Right hindlimb (tissue), 1 donor: ENCODE data around the gene CBX8.

Source experiments
- DNase-seq: peaks from one replicate; pipeline ENCODE4 v3.0.0-alpha.2; 2018

The CBX8 gene

GRCh38 chr17:79796763-79797491 lies at the start of gene CBX8:
Gene CBX8 (minus strand): TSS chr17:79797077. CDS start chr17:79796998, 79 bp downstream.
- peak; percentile 99 for DNase-seq

GRCh38 chr17:79845601-79845949 lies 48.7 kb upstream of the CBX8 start:
- DNase-seq, result no peak

DNA sequence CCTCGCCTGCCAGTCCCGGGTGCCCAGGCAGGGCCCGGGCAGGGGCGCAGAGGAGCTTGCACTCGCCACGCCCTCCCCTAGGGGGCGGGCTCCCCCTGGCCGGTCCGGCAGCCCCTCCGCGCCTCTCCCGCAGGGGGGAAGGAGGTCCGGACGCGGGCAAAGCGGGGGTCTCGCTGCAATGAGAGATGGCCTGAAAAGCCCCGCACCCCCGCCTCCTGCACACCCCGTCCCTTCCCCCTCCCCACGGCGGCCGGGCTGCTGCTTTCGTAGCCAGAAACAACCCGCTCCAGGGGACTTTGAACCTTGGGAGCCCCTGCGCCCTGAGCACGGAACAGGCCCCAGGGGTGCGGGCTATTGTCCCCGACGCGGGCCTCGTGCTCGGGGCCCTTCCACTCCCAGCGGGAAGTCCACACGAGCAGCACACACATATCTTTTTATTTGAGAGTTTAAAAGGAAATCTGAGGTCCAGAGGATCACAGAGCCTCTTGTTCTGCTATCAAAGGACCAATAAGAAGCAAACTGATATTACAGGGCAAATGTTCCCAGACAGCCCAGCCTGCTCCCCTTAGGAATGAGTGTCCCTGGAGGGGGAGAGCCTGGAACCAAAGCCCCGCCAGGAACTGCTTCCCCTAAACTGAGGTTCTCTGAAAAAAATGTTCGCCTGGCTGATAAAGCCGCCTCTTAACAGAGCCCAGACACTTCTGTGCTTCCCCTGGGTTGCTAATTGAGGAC lies 48.2 kb upstream of the CBX8 start:
- peak; percentile 61 for DNase-seq

DNA sequence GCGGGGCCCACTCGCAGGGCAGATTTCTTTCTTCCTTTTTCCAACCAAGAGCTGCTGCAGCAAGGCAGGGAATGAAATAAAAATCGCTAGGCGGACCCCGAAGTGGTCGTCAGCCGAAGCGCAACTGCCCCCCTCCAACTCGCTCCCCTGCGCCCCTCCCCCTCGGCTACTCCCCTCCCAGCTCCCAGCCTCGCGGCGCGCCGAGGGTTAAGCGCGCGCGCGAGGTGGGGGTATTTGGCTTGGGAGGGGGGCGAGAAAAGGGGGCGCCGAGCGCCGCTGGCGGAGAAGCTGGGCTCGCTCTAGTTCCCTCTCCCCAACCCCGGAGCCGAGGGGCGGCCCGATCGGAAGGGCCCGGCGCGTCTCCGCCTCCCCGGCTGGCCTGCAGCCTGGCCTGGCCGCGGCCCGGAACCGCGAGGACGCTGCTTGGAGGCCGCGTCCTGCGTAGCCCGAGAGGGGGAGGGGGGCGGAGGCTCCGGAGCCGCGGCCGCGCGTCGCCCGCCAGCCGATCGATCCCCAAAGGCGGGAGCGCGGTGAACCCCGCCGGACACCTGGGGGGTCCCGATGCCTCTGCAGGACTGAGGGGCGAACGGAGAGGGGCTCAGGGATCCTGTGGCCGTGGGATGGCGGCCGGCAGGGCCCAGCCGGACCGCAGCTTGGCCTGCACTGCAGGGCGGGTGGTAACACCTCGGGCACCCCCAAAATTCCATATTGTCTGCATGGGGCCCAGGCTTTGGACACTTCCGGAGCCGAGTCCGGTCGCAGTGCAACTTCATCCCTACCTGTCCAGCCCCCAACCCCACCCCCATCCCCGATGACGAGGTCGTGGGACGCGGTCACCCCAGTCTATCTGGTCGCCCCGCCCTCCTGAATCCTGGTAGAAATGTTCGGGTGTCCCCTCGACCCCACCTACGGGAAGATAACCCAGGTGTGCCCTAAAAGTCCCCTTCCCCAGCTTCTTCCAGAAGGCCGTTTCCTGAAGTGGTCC lies 47.2 kb upstream of the CBX8 start:
- DNase-seq, result peak; percentile 87

GRCh38 chr17:79843474-79843815 lies 46.6 kb upstream of the CBX8 start:
- no peak for DNase-seq

DNA sequence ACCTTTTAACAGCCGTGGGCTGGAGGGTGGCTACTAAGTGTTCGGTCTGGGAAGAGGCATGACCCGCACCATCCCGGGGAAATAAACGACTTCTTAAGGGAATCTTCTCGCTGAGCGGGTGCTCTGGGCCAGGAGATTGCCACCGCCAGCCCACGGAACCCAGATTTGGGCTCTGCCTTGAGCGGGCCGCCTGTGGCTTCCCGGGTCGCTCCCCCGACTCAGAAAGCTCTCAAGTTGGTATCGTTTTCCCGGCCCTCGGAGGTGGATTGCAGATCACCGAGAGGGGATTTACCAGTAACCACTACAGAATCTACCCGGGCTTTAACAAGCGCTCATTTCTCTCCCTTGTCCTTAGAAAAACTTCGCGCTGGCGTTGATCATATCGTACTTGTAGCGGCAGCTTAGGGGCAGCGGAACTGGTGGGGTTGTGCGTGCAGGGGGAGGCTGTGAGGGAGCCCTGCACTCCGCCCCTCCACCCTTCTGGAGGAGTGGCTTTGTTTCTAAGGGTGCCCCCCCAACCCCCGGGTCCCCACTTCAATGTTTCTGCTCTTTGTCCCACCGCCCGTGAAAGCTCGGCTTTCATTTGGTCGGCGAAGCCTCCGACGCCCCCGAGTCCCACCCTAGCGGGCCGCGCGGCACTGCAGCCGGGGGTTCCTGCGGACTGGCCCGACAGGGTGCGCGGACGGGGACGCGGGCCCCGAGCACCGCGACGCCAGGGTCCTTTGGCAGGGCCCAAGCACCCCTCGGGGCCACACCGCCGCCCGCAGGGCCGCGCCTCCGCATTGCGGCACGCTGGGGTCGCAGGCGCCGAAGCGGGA lies 46.0 kb upstream of the CBX8 start:
- no peak for DNase-seq

DNA sequence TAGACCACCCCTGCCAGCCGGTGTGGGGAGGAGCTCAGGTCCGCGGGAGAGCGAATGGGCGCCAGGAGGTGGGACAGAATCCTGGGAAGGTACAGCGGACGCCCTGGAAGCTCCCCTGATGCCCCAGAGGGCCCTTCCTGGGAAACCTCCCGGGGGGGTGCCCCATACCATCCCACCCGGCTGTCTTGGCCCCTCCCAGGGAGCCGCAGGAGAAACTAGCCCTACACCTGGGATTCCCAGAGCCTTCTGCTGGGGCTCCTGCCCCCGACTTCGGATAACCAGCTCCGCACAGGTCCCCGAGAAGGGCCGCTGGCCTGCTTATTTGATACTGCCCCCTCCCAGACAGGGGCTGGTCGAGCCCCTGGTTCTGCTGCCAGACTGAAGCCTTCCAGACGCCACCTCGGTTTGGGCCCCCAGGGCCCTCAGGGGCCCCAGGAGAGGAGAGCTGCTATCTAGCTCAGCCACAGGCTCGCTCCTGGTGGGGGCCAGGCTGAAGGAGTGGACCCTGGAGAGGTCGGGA lies 45.3 kb upstream of the CBX8 start:
- DNase-seq, result no peak

DNA sequence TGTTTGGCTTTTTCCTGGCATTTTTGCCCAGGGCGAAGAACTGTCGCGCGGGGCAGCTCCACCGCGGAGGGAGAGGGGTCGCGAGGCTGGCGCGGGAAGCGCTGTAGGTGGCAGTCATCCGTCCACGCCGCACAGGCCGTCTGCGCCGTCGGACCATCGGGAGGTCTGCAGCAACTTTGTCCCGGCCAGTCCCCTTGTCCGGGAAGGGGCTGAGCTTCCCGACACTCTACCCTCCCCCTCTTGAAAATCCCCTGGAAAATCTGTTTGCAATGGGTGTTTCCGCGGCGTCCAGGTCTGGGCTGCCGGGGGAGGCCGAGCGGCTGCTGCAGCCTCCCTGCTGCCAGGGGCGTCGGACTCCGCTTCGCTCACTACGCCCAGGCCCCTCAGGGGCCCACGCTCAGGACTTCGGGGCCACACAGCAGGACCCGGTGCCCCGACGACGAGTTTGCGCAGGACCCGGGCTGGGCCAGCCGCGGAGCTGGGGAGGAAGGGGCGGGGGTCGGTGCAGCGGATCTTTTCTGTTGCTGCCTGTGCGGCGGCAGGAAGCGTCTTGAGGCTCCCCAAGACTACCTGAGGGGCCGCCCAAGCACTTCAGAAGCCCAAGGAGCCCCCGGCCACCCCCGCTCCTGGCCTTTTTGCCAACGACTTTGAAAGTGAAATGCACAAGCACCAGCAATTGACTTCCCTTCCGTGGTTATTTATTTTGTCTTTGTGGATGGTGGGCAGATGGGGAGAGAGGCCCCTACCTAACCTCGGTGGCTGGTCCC lies 44.7 kb upstream of the CBX8 start:
- DNase-seq, result peak; percentile 48

DNA sequence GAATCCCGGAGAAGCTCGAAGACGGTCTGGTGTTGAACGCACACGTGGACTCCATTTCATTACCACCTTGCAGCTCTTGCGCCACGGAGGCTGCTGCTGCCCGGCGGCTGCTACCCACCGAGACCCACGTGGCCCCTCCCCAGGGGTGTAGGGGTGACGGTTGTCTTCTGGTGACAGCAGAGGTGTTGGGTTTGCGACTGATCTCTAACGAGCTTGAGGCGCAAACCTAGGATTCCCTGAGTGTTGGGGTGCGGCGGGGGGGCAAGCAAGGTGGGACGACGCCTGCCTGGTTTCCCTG lies 44.1 kb upstream of the CBX8 start:
- no peak for DNase-seq

- DNase-seq, result peak; percentile 74
Measured at GRCh38 chr17:79840269-79840988, 43.6 kb upstream of the CBX8 start.

DNA sequence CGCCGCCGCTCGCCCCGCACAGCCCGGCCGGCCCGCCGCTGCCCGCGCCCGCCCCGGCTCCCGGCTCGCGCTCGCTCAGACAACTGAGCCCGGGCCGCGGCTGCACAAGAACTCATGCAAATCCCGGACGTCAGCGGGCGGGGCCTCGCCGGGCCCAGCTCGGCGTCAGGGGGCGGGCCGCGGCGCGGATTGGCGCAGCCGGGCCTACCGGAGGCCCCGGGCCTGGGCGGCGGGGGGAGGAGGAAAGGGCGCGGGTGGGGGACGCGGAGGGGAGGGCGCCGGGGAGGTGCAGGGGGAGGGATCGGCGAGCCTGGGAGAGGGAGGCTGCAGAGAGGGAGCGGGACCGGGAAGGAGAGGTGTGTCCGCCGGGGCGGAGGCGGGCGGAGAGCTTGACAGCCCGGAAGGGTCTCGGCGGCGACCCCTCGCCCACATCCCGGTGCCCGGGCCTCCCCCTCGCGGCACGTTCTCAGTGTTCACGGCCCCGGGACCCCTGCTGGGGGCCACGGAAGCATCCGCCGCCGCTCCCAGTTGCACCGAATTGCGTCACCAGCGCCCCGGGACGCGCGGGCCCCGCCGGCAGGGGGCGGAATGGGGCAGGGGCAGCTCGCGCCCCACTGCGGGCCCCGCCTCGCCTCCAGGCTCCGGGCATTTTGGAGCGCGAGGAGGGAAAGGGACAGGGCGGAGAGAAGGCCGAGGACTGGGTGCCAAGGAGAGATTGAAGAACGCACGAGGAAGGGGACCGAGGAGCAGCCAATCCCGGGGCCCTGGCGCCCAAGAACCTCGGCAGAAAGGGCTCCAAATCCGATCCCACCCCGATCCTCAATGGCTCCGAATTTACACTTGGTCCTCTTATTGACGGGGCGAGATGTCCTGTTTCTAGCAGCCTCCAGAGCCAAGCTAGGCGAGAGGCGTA lies 42.7 kb upstream of the CBX8 start, which contains the start of gene CBX4:
Gene CBX4, minus strand, starts transcription at position 85 of the 913 bp plus-strand sequence. CDS start 189 bp downstream, outside the sequence.
- peak; percentile 96 for DNase-seq

DNA sequence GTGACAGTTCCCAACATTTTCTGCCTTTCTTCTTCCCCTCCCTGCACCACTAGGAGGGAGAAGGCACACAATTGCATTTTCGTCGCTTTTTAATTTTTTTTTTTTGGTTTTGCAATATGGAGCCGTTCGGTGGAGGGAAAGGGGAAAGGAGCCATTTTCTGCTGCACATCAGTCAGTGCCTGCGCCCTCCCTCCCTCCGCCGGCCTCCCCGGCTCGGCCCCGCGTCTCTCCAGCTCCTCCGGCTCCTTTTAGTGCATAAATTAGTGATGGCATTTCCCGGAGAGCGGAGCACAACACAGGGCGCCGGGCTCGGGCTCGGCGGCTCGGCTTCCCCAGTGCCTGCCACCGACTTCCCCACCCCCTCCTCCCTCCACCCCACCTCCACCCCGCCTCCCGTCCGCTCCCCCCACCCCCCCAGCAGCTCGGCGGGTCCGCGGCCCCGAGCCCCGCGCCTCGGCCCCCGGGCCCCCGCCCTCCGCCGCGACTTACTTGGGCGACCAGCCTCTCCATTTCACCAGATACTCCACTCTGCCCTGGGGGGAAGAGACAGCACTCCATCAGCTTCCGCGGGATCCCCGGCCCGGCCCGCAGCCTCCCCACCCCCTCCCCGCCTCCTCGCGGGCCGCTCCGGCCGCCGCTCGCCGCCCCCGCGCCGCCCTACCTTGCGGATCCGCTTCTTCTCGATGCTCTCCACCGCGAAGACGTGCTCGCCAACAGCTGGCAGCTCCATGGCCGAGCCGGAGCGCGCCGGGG lies 41.8 kb upstream of the CBX8 start:
- DNase-seq, result peak; percentile 79

DNA sequence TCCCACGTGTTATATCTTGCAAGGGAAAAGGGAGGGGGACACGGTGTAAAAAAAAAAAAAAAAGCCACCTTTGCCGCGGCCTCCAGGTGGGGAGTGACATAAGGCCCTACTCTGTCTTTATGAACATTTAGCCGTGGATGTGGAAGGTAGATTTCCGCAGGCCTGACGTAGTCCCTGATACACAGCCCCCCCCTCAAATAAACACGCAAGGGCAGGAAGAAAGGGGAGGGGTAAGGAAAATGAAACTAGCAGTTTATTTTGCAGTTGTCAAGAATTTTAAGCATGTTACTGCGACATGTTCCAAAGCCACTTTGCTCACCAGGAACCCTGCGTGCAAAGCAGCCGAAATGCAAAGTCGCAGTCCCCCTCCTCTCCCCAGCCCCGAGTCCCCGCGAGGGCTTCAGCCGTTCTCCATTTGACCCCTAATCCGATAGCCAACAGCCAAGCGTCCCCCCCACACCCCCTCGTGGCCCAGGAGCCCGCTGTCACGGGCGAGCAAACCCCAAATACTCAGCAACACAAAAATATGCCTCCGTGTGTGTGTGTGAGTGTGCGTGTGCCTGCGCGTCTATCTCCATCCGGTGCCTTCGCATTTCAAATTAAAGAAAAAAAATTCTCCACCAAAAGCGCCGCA lies 41.1 kb upstream of the CBX8 start:
- DNase-seq, result no peak

GRCh38 chr17:79836972-79837887 lies 40.4 kb upstream of the CBX8 start:
- DNase-seq, result peak; percentile 74

DNA sequence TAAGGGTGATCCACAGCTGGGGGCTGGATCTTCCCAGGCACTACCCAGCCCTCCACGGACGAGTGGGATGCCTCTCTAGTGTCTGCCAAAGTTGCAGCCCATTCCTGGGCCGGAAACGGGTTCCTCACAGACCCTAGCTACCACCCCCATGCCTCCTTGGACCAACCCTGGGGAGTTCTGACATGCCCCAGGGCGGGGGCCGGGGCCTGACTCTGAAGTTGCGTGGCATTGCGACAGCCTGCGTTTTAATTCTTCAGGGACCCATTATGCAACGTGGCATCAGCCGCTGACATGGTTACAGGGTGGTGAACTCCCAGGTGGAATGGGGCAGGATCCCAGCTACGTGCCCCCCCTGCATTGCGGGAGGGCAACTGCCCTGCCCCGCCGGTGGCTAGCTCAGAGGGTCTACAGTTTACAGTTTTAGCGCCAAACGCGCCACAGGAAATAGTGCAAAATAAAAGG lies 39.7 kb upstream of the CBX8 start:
- DNase-seq, result no peak

DNA sequence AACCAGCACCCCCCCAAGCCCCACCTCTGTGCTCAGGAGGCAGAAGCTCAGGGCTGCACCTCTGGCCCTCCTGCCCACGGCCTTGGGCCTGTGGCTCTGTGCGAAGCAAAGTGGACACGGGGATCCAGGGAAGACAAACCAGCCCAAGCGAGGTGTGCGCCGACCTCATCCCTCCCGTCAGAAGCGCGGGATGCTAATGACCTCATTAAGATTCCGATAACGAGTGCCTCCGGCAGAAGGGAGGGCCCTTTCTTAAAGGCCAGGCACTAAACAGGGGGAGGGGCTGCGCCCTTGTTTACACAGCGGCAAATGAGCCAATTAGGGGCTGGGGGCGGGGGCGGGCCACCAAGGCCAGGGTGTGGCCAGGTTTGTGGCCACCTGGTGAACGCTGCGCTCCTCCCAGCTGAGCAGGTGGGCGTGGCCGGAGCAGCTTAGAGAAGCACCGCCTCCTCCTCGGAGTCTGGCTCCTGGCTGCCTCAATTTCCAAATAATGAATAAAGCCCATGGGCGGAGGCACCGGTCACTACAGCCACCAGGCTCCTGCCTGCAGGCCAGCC lies 39.2 kb upstream of the CBX8 start:
- DNase-seq, result no peak

DNA sequence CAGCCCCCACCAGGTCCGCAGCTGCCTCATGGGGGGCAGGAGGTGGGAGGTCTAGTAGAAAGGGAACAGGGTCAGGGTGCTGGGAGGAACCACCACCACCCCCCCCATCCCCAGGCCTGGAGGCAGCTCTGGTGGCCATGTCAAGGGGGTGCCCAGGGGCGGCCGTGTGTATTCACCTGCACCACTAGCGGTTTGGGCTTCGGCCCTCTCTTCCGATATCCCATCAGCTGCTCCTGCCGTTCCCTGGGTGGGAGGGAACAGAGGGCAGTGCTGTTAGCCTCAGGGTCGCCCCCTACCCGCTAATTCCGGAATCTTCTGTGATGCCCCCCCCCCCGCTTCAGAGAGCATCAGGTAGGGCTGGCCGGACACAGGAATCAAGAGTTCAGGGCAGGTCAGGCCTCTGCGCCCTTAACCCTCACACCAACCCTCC lies 38.6 kb upstream of the CBX8 start:
- DNase-seq, result no peak
